Left forelimb (tissue), 1 donor: Measurements from ENCODE around the gene PPP1R3D.

Experiments
- DNase-seq: peaks from one replicate; pipeline ENCODE4 v3.0.0-alpha.2; 2018; ENCODE audit warnings: low spot score

The PPP1R3D gene

GRCh38 chr20:59948212-59948611 lies 8.1 kb upstream of the PPP1R3D start:
- DNase-seq, result no peak

DNA sequence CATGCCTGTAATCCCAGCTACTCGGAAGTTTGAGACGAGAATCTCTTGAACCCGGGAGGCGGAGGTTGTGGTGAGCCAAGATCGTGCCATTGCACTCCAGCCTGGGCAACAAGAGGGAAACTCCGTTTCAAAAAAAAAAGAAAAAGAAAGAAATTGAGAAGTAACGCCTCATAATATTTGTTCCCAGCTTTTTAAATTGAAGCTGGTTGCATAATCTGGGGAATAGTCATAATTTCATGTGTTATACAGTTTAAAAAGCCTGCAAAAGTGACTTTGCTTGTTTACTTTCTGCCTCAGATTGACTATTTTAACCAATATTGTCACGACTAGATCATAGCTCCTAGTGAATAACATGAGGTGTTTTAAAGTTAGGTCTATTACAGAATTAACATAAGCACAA lies 7.3 kb upstream of the PPP1R3D start:
- DNase-seq, result no peak

- no peak for DNase-seq
Measured at GRCh38 chr20:59945731-59946130, 5.6 kb upstream of the PPP1R3D start.

DNA sequence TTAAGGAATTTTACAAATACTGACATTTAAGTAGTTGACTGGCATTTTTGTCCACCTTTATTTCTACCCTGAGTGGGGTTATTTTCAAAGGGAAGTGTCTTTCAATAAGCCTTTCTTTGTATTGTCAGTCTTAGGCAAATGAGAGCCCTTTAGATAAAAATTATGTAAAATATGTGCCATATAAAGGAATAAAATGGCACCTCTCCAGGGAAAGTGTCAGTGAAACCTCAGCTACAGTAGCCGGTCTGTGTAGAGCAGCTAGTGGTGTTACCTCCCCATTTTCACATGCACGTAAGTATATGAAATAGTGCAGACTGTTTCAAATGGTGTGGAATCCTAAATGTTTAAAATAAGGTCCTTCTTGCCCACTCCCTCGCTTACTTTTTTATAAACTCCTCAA lies 5.1 kb upstream of the PPP1R3D start:
- DNase-seq, result no peak

DNA sequence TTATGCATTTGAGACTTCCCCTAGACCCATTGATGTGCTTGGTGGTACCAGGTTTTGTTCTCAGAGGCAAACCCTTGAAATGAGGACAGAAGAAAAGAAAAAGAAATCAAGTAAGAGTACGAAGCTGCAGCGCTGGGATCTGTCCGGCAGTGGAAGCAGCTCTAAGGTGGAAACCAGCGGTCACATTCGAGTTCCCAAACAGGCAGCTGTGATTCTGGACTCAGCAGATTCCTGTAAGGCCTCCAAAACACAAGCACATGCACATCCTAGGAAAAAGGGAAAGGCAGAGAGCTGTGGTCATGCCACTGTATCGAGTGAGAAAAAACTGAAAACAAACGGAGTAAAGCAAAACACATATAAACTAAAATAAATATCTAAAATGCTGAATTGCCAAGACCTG lies 4.6 kb upstream of the PPP1R3D start:
- DNase-seq, result no peak

GRCh38 chr20:59942245-59942644 lies 2.1 kb upstream of the PPP1R3D start:
- no peak for DNase-seq

GRCh38 chr20:59940956-59941294 lies 820 bp upstream of the PPP1R3D start:
- DNase-seq, result no peak

- DNase-seq, result no peak
Measured at GRCh38 chr20:59939879-59940128, 301 bp downstream of the PPP1R3D start.

- DNase-seq, result no peak
Measured at GRCh38 chr20:59939052-59939878, 840 bp downstream of the PPP1R3D start.

DNA sequence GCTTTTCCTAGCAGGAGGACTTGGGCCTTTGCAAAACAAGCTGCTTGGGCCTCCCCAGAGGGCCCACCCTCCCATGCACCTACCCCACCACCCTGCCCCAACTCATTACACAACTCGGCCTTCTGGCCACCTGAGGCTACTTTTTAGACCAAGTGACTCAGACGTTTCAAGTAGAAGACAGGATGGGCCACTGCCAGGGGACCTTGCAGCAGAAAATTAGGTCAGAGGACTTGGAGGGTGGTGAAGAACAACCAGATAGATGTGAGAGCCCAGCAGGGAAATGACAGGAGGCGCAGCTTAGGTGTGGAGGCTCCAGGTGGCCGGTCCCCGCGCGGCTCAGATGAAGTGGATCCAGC lies 1.4 kb downstream of the PPP1R3D start:
- DNase-seq, result no peak

GRCh38 chr20:59938221-59938620 lies 1.9 kb downstream of the PPP1R3D start:
- no peak for DNase-seq

GRCh38 chr20:59937150-59937549 lies 3.0 kb downstream of the PPP1R3D start:
- no peak for DNase-seq

DNA sequence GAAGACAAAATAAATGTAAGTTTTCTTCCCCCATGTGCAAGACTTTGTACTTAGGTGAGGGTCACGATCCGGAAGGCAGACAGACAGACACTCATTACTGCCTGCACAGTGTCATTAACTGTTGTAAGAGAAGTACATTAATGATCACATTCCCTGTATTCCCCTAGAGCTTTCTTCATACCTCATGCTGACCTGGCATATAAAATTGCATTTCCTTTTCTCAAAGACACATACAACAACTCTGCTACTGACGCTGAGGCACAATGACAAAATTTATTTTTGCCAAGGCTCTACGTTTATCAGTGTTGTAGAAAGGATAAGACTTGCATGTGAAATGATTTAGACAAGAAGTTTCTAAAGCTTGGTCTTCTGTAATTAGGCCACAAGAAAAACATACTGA lies 3.7 kb downstream of the PPP1R3D start:
- no peak for DNase-seq

DNA sequence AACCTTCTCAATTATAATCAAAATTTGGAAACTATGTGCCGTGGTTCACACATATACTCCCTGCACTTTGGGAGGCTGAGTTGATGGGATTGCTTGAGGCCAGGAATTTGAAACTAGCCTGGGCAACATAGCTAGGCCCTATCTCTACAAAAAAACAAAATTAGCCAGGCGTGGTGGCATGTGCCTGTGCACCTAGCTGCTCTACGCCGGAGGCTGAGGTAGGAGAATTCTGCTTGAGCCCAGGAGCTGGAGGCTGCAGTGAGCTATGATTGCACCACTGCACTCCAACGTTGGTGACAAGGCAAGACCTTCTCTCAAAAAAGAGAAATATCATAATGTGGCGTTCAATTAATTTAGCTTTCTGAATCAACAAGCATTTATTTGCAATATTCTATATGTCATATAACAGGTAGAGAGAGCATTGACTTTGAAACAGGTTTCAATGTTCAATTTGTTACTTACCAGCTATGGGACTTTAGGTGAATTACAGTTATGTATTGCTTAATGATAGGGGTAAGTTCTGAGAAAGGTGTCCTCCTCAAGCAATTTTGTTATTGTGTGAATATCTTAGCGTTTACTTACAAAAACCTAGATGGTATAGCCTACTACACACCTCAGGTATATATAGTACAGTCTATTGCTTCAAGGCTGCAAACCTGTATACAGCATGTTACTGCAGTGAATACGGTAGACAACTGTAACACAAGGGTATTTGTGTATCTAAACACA lies 4.5 kb downstream of the PPP1R3D start:
- DNase-seq, result no peak

GRCh38 chr20:59933849-59934585 lies 6.1 kb downstream of the PPP1R3D start:
- DNase-seq, result peak; percentile 82

GRCh38 chr20:59933296-59933848 lies 6.7 kb downstream of the PPP1R3D start, which contains the start of gene SYCP2:
TSS of gene SYCP2 (minus strand) at chr20:59933637. CDS start at chr20:59922413, 11,224 bp downstream.
- DNase-seq, result no peak

- no peak for DNase-seq
Measured at GRCh38 chr20:59932616-59933295, 7.3 kb downstream of the PPP1R3D start.

- no peak for DNase-seq
Measured at GRCh38 chr20:59931511-59932312, 8.4 kb downstream of the PPP1R3D start.

GRCh38 chr20:59925899-59926298 lies 14.2 kb downstream of the PPP1R3D start:
- no peak for DNase-seq

- DNase-seq, result no peak
Measured at GRCh38 chr20:59925359-59925758, 14.7 kb downstream of the PPP1R3D start.

- no peak for DNase-seq
Measured at GRCh38 chr20:59923514-59923913, 16.6 kb downstream of the PPP1R3D start.
